Left lung (tissue), 14 donors: ENCODE results near the gene SMCO2. TPM values are rescaled to one million over a fixed set of nuclear protein-coding genes. Genes with fewer than 3 reads are reported as not detected.

ENCODE experiments used
- ATAC-seq: fragments of 200-7000 bp; cut with Tn5 transposase; one replicate; pipeline ENCODE4 v1.9.1; 2020; ENCODE audit warnings: moderate library complexity
- DNase-seq, 4 donors: peaks; one replicate each; pipeline ENCODE4 v3.0.0-alpha.2; 2013 to 2020
- H3K27ac ChIP-seq, 2 donors: fragments of 200-600 bp; sonication (generic) in 1 of 2; one replicate each; pipeline versions ENCODE4 v1.5.0 to v1.8.0; 2020 to 2021
- H3K27me3 ChIP-seq, 2 donors: fragments of 200-600 bp; sonication (generic) in 1 of 2; one replicate each; pipeline versions ENCODE4 v1.5.0 to v1.8.0; 2020 to 2021
- H3K36me3 ChIP-seq, 2 donors: fragments of 200-600 bp; sonication (generic) in 1 of 2; one replicate each; pipeline versions ENCODE4 v1.5.0 to v1.8.0; 2020 to 2021
- H3K4me1 ChIP-seq, 2 donors: fragments of 200-600 bp; one replicate each; pipeline ENCODE4 v1.8.0; 2021
- H3K4me3 ChIP-seq, 2 donors: fragments of 200-600 bp; sonication (generic) in 1 of 2; one replicate each; pipeline versions ENCODE4 v1.5.0 to v1.8.0; 2020 to 2021; ENCODE audit warnings: mild to moderate bottlenecking in 1 of 2
- H3K9me3 ChIP-seq, 2 donors: fragments of 200-600 bp; sonication (generic) in 1 of 2; one replicate each; pipeline versions ENCODE4 v1.5.0 to v1.8.0; 2020 to 2021
- intact Hi-C, 2 donors: fragments of 100-400 bp; cut with DNase I; formaldehyde crosslinking; loops; one replicate each; pipeline versions ENCODE4 v1.11.2 to v1.14.2; 2022
- long read RNA-seq, 12 donors: library from polyadenylated mRNA in 2 of 12; unstranded in 2 of 12; transcript quantifications; one replicate each; pipeline ENCODE4 v2.0.0 and lab custom pipeline, GENCODE V29; 2019 to 2026
- polyA plus RNA-seq, 6 donors: library from polyadenylated mRNA; unstranded; fragments of 120-200 nt; gene quantifications; one replicate each; pipeline ENCODE4 v1.2.1, GENCODE V29; 2013; ENCODE audit not compliant: insufficient read length in 6 of 6
- total RNA-seq, 2 donors: library from RNA; stranded (reverse); fragmentation: NEBNext Ultra II Directional; extraction: Animal tissue kit (Norgen Biotek cat#: 25700); gene quantifications; one replicate each; pipeline ENCODE4 v1.2.1, GENCODE V29; 2021
- TF ChIP-seq, protein P1 (sequence below), 2 donors: fragments of 200-600 bp; sonication (generic) in 1 of 2; IDR thresholded peaks; one replicate each; pipeline versions ENCODE4 v1.5.0 to v1.8.0; 2021; ENCODE audit warnings: antibody characterized with exemption in 2 of 2
- donor health status: DM: no; HTN: yes; CAD: no.
- donor health status: DM: no; HTN: no; CAD: no.

SMCO2 gene
- total RNA-seq (under 1 TPM in 1 of 2 donors, not detected in 1; 0.52 TPM), polyA plus RNA-seq (under 1 TPM in 5 of 6 donors, not detected in 1; 0.17 to 0.60 (median 0.24) TPM)
- long read RNA-seq, donor 1, result 0 reads
- long read RNA-seq, donor 2, result 0 reads
- long read RNA-seq, donor 3, result 0 reads
- long read RNA-seq, donor 4, result 0 reads
- long read RNA-seq, donor 5, result 0 reads
- long read RNA-seq, donor 6, result 0 reads
- long read RNA-seq, donor 7, result 0 reads
- long read RNA-seq, donor 8, result 0 reads
- long read RNA-seq, donor 9, result 0 reads
- long read RNA-seq, donor 10, result 0 reads
- long read RNA-seq, donor 11, result 0 reads
- long read RNA-seq, donor 12, result 0 reads

- no peak for ATAC-seq
- no peak within 1 kb of the TSS for H3K27ac ChIP-seq
- H3K36me3 ChIP-seq, result no peaks in the 10 kb centered on the region
- H3K4me1 ChIP-seq, result no peaks in the 10 kb centered on the region
- H3K9me3 ChIP-seq, result peaks cover 0 to 7% of the 10 kb centered on the region in 2 donors
- no peak for DNase-seq
- TF ChIP-seq, protein P1, sequence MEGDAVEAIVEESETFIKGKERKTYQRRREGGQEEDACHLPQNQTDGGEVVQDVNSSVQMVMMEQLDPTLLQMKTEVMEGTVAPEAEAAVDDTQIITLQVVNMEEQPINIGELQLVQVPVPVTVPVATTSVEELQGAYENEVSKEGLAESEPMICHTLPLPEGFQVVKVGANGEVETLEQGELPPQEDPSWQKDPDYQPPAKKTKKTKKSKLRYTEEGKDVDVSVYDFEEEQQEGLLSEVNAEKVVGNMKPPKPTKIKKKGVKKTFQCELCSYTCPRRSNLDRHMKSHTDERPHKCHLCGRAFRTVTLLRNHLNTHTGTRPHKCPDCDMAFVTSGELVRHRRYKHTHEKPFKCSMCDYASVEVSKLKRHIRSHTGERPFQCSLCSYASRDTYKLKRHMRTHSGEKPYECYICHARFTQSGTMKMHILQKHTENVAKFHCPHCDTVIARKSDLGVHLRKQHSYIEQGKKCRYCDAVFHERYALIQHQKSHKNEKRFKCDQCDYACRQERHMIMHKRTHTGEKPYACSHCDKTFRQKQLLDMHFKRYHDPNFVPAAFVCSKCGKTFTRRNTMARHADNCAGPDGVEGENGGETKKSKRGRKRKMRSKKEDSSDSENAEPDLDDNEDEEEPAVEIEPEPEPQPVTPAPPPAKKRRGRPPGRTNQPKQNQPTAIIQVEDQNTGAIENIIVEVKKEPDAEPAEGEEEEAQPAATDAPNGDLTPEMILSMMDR (IDR thresholded peaks at IDR 0.05), result no peak
- intact Hi-C loops, result no loop called here
- H3K4me3 ChIP-seq, result no peak within 1 kb of the TSS
- no peaks in the 10 kb centered on the region for H3K27me3 ChIP-seq
These were observed at the start of gene SMCO2 for GRCh38 chr12:27446436-27446835. SMCO2 (plus strand) TSS chr12:27446736; CDS start chr12:27470632, 23,896 bp downstream.

- intact Hi-C loops, result no loop called here
These were observed 48.1 kb upstream of the SMCO2 start for GRCh38 chr12:27398466-27398865.

GRCh38 chr12:27399074-27399473 is 47.5 kb upstream of the SMCO2 start:
- Histone ChIP-seq H3K36me3 (no peaks in the 10 kb centered on the region), H3K27me3 (no peaks in the 10 kb centered on the region), H3K4me3 (no peak overlapping the region), H3K9me3 (no peaks in the 10 kb centered on the region), H3K4me1 (no peaks in the 10 kb centered on the region), H3K27ac (no peak overlapping the region)
- no peak for ATAC-seq
- intact Hi-C loops, result no loop called here
- TF ChIP-seq, protein P1 (IDR thresholded peaks at IDR 0.05), result no peak
- DNase-seq, result no peak

More at GRCh38 chr12:27398466-27398865, 48.1 kb upstream of the SMCO2 start:
- H3K4me1 ChIP-seq, result no peaks in the 10 kb centered on the region
- ATAC-seq, result no peak
- TF ChIP-seq, protein P1 (IDR thresholded peaks at IDR 0.05), result no peak
- H3K9me3 ChIP-seq, result no peaks in the 10 kb centered on the region
- H3K36me3 ChIP-seq, result no peaks in the 10 kb centered on the region
- no peak overlapping the region for H3K4me3 ChIP-seq
- no peaks in the 10 kb centered on the region for H3K27me3 ChIP-seq
- no peak for DNase-seq
- H3K27ac ChIP-seq, result no peak overlapping the region

DNA sequence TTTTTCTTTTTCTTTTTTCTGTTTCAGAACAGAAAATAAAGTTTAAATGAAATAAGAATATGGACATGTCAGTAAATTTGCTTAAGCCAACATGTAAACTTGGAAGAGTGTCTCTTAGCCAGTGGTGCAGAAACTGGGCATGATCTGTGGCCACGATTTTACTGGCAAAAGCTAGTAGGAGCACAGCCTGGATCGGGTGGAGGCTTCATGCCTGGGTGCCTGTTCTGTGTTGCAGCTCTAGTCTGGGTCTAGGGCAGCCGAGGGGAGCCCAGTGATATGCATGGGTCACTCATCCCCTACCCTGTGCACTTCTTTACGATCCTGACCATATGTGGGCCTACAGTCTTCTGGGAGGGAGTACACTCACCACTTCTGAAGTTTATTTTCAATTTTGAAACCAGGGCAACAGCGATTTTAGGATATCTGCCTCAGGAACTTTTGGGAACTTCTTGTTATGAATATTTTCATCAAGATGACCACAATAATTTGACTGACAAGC is 45.6 kb upstream of the SMCO2 start:
- TF ChIP-seq, protein P1 (IDR thresholded peaks at IDR 0.05), result no peak
- no peak for ATAC-seq
- no peaks in the 10 kb centered on the region for H3K4me1 ChIP-seq
- H3K27me3 ChIP-seq, result no peaks in the 10 kb centered on the region
- H3K27ac ChIP-seq, result no peak overlapping the region
- peaks cover 0 to 6% of the 10 kb centered on the region in 2 donors for H3K9me3 ChIP-seq
- H3K4me3 ChIP-seq, result no peak overlapping the region
- intact Hi-C loops, result no loop called here
- no peak for DNase-seq
- H3K36me3 ChIP-seq, result peaks cover 0 to 7% of the 10 kb centered on the region in 2 donors

DNA sequence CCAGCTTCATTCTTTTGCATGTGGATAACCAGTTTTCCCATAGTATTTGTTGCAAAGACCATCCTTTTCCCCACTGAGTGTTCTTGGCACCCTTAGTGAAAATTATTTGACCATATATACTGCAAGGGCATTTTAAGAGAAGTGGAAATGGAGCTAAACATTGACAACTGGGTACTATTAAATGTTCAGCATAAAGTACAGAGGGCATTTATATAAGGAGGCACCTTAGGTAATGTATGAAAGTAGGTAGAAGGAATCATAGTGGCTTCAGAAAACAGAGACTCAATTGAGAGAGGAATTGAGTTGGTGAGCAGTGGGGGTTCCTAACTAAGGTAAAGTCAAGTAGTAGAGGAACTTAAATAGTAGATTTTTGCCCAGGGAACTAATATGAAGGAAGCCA is 34.5 kb upstream of the SMCO2 start:
- Histone ChIP-seq H3K27ac (no peak overlapping the region), H3K4me3 (no peak overlapping the region), H3K4me1 (no peaks in the 10 kb centered on the region), H3K36me3 (no peaks in the 10 kb centered on the region), H3K9me3 (peaks cover 0 to 2% of the 10 kb centered on the region in 2 donors), H3K27me3 (no peaks in the 10 kb centered on the region)
- TF ChIP-seq, protein P1 (IDR thresholded peaks at IDR 0.05), result no peak
- DNase-seq, result no peak
- ATAC-seq, result no peak
- intact Hi-C loops, result no loop called here
